T-helper 9 cell (primary cell): ENCODE data around the gene CEP55.
"Not testable (repeated sequence)": the region's sequence is repeated elsewhere in the genome, so short reads cannot be mapped to it uniquely, and the experiment has no call there.

Experiments used
- DNase-seq: peaks from one replicate; pipeline ENCODE4 v3.0.0-alpha.2; 2020
- total RNA-seq, 2 donors: gene quantifications; one replicate each; lab custom pipeline; 2026; lab: John Stamatoyannopoulos, UW

The CEP55 gene
- total RNA-seq, result 0 to 0.49 reads per million in 2 donors

- DNase-seq, result peak; percentile 93
Measured at GRCh38 chr10:93496322-93497041, at the start of gene CEP55. Gene CEP55 (plus strand): TSS chr10:93496612. CDS start chr10:93500052, 3,440 bp downstream.

GRCh38 chr10:93447019-93447418 lies 49.4 kb upstream of the CEP55 start:
- DNase-seq, result no peak

DNA sequence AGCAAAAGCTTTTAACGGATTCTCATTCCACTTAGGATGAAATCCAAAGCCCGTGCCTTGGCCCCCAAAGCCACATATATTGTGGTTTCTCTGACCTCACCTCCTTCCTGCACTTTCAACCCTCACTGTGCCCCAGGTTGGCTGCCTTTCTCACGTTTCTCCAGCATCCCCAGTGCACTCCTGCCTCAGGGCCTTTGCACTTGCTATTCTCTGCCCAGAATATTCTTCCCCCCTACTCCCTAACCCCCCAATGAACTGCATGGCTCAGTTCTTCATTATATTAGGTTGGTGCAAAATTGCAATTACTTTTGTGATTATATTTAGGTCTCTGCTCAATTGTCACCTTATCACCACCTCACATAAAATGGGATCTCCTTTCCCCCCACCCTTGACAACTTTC lies 48.4 kb upstream of the CEP55 start:
- DNase-seq, result no peak

DNA sequence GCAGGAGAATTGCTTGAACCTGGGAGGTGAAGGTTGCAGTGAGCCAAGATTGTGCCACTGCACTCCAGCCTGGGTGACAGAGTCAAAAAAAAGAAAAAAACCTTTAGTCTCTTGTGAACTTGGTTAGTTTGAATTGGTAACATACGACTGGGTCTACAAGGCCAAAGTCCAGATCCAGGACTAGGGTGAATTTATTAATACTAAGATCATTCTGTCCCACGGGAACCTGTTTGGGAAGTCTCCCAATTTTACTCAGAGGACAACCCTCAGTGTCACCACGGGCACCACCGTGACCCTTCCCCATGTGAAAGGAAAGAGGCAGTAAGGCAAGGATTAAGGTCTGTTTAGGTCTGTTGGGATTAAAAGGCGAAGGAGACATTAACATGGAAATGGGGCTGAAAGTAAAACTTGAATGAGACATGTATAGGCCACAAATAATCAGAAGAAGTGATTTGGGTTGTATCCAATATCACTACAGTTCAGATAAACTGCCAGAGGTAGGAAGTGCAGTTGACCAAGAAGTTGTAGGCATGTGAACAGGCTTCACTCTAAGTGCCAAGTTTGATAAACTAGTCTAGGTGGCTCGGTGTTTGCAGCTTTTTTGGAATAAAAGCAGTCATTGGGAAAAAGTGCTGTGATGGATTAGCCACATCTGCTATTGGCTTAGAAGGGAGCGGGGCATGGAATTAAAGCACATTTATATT lies 45.0 kb upstream of the CEP55 start:
- DNase-seq, result no peak

DNA sequence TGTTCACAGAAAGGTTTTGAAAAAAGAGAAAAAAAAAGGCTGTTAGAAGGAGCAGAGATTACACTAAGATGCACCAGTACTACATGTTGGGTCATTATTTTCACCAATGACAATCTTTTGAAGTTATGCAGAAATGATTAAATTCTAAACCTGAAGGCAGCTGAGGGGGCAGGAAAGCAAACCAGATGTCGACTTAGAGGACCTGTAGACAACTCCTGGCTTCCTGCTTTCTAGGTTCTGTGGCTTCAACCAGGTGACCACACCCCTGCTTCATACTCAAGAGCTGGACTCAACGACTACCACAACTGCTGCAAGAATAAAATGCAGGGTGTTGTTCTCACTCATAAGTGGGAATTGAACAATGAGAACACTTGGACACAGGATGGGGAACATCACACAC lies 44.3 kb upstream of the CEP55 start:
- no peak for DNase-seq

DNA sequence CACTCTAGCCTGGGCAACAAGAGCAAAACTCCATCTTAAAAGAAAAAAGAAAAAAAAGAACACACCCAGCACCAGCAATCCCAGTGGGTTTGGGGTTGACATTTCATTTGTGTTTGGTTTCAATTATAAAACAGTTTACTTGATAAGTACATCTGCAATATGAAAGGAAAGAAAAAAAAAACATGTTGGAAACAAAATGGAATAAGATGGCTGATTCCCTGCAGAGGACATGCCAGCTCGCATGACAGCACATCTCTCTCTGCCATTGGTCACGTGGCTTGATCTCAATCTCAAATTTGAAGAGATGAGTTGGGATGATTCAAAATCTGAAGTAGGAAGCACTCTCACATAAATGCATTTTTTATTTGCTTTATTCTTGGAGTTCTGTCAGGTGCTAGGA lies 42.3 kb upstream of the CEP55 start:
- DNase-seq, result no peak

DNA sequence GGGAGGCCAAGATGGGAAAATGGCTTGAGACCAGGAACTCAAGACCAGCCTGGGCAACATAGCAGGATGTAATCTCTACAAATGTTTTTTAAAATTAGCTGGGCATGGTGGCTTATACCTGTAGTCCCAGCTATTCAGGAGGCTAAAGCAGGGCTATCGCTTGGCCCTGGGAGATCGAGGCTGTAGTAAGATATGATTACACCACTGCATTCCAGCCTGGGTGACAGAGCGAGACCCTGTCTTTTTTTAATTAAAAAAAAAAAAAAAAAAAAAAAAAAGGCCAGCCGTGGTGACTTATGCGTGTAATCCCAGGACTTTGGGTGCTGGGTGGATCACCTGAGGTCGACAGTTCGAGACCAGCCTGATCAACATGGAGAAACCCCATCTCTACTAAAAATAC lies 41.7 kb upstream of the CEP55 start:
- DNase-seq, result no peak

- DNase-seq, result no peak
Measured at GRCh38 chr10:93456480-93456879, 39.9 kb upstream of the CEP55 start.

DNA sequence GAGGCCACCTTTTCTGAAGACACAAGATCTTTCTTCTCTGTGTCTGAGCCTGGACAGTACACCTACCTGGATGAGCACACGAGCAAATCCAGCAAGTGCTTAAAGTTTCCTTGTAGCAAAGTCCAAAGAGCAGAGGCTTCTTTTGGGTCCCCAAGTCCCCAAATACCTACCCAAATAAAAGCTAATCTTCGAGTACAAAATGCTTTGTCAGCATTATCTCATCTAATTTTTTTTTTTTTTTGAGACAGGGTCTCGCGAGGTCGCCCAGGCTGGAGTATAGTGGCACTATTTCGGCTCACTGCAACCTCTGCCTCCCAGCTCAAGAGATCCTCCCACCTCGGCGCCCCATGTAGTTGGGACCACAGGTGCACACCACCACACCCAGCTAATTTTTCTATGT lies 38.9 kb upstream of the CEP55 start:
- no peak for DNase-seq

DNA sequence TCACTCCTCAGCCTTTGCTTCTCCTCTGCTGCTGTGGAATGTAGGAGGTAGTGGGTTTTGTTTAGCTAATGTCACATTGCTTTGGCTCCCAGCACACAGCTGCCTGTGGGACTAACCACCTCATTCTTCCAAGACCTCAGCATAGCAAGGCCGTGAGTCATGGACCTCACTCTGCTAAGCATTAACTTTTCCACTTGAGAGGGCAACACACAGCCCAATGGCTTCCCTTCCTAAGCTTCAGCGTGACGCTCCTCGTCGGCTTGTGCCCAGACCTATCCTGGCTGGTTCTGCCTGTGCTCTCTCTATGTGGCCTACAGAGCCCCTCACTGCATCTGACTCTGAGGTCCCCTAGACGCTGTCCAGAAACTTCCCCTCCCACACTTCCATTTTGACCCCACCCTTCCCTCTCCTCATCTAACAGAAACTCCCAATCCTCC lies 37.6 kb upstream of the CEP55 start:
- DNase-seq, result no peak

GRCh38 chr10:93459466-93459865 lies 36.9 kb upstream of the CEP55 start:
- DNase-seq, result no peak

DNA sequence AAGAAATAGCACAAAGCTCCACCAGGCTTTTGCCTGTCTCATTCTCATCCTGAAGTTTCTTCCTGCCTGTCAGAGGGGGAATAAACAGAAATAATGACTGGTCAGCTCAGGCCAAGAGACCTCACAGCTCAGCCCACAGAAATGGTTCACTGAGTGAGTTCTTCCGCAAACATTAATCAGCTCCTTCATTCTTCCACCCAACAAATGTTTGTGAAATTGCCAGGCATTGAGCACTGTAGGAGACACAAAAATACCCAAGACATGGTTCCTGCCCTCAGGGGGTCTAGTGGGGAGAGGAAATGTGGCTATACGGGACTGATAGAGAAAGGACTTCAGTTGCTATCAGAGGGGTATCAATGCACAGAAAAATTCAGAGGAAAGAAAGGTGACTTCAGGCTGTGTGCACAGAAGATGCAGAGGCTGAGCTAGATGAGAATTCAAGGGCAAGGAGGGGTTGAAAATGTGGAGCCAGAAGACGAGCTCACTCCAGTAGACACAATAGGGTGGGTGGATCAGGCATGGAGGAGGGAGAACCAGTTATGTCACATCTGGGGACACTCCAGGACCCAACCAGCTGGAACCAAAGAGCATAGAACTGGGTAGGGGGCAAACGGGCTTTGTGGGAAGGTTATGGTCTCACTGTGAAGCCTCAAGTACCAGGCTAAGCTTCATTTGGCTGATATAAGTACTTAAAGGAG lies 35.2 kb upstream of the CEP55 start:
- no peak for DNase-seq

DNA sequence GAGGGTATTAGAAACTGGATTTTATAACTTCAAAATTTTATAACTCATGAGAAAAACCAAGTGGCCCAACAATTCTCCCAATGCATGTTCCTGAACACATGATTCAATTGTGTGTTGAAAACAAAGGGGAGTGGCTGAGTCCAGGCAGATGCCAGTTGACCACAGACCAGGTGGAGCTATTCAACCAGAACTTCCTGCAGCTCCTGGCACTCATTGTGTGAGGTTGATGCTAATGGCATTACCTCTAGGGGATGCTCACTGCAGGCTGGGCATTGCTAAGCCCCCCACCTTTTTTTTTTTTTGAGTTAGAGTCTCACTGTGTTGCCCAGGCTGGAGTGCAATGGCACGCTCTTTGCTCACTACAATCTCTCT lies 34.6 kb upstream of the CEP55 start:
- no peak for DNase-seq

DNA sequence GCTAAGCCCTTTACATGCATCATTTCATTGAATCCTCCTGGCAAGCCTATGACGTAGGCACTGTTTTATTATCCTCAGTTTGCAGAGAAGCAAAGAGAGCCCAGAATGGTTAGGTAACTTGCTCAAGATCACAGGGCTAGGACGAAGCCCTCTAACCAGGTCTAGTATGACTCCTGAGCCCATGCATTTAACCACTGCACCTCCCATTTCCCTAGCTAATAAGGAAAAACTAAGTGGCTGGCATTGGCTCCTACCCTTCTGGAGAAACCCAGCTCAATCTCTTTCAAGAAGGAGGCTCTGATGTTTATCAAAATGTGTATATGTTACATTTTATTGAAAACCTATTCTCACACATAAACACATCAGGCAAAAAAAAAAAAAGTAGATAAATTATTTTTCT lies 34.0 kb upstream of the CEP55 start:
- DNase-seq, result no peak

GRCh38 chr10:93462881-93463280 lies 33.5 kb upstream of the CEP55 start:
- DNase-seq, result no peak

DNA sequence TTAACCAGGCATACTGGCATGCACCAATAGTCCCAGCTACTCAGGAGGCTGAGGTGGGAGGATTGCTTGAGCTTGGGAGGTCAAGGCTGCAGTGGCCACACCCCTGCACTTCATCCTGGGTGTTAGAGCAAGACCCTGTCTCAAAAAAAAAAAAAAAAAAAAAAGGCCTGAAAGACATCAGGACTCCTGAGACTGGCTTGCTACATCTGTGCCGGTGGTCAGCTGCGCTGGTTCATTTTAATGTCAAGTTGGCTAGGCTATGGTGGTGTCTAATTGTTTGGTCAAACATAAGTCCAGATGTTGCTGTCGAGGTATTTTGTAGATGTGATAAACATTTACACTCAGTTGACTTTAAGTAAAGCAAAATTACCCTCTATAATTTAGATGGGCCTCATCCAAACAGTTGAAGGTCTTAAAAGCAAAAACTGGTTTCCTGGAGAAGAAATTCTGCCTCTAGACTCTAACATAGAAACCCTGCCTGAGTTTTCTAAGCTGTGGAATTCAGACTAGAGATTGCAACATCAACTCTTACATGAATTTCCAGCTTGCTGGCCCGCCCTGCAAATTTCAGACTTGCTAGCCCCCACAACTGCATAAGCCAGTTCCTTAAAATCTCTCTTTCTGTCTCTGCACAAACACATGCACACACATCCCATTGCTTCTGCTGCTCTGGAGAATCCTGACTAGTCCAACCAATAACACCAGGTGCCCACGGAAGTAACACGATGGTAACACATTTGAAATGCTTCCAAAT lies 32.5 kb upstream of the CEP55 start:
- DNase-seq, result no peak

GRCh38 chr10:93464776-93465388 lies 31.5 kb upstream of the CEP55 start:
- DNase-seq, result no peak

DNA sequence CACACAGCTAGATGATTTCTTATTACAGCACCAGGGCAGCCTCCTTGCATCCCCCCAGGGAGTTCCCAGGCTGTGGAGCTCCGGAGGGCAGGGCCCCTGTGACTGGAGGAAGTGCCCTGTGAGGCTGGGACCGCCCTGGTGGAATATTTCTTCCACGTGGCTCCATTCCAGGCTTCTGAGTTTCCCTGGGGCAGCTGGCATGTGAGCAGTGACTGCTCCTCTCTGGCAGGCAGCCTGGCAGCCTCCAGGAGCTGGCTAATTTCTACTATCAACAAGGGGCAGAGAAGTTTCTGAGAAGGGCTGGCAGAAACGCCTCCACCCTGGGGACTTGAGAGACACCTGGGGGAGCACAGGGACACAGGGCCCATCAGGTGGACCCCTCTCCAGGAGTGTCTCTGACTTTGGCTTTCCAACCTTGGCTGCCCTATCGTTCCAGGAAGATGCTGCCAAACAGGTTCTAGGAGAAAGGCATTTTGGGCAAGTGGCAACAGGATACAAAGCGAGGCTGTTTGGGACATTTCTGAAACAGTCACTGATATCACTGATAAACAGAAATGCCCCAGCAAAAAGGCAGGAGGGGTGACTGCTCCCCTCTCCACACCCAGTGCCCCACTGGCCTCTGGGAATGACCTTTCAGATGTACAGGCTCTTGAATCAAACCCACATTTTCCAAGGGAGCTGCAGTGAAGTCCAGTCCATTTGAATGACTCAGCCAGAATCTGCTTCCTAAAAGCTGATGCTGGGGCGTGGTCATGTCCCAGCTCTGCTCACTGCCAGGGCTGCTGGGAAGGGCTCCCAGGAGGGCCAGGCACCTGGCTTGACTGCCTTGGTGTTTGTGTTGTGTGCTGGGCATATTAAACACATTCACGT lies 30.4 kb upstream of the CEP55 start:
- DNase-seq, result no peak

GRCh38 chr10:93467635-93468034 lies 28.8 kb upstream of the CEP55 start:
- DNase-seq, result not testable (repeated sequence)

- no peak for DNase-seq
Measured at GRCh38 chr10:93468461-93469213, 27.8 kb upstream of the CEP55 start.

- DNase-seq, result no peak
Measured at GRCh38 chr10:93469454-93469853, 27.0 kb upstream of the CEP55 start.
